H9 (cell line): ENCODE data around the gene RTN1. TPM values are rescaled to one million over a fixed set of nuclear protein-coding genes. Genes with fewer than 3 reads are reported as not detected.

ENCODE experiments used
- DNase-seq: peaks from one replicate; pipeline ENCODE4 v3.0.0-alpha.2; 2017
- H2AFZ ChIP-seq: one replicate; pipeline ENCODE4 v1.6.1; 2013; ENCODE audit warnings: mild to moderate bottlenecking, low read length, control low read depth, moderate library complexity
- H2AK5ac ChIP-seq: 2 replicates; pipeline ENCODE4 v1.6.1; 2013; ENCODE audit warnings: low read length, control low read depth, mixed read lengths; ENCODE audit not compliant: insufficient read length
- H2BK120ac ChIP-seq: one replicate; pipeline ENCODE4 v1.6.1; 2013; ENCODE audit warnings: low read depth, mild to moderate bottlenecking, low read length, control low read depth, inconsistent platforms; ENCODE audit not compliant: poor library complexity, severe bottlenecking
- H2BK12ac ChIP-seq: 2 replicates; pipeline ENCODE4 v1.6.1; 2013; ENCODE audit warnings: low read length, control low read depth, mixed read lengths, low read depth; ENCODE audit not compliant: insufficient read length
- H2BK15ac ChIP-seq: 2 replicates; pipeline ENCODE4 v1.6.1; 2013; ENCODE audit warnings: low read depth, low read length, control low read depth
- H2BK20ac ChIP-seq: one replicate; pipeline ENCODE4 v1.6.1; 2013; ENCODE audit warnings: low read depth, mild to moderate bottlenecking, low read length, control low read depth, inconsistent platforms; ENCODE audit not compliant: poor library complexity, severe bottlenecking
- H2BK5ac ChIP-seq: 2 replicates; pipeline ENCODE4 v1.6.1; 2013; ENCODE audit warnings: low read length, control low read depth, mixed read lengths; ENCODE audit not compliant: insufficient read length
- H3K14ac ChIP-seq: 2 replicates; pipeline ENCODE4 v1.6.1; 2013; ENCODE audit warnings: low read length, control low read depth; ENCODE audit not compliant: insufficient read depth
- H3K18ac ChIP-seq: 2 replicates; pipeline ENCODE4 v1.6.1; 2013; ENCODE audit warnings: low read depth, mild to moderate bottlenecking, mixed read lengths, low read length, control low read depth; ENCODE audit not compliant: insufficient read length
- H3K23ac ChIP-seq: 2 replicates; pipeline ENCODE4 v1.6.1; 2013; ENCODE audit warnings: low read length, control low read depth, mixed read lengths, low read depth; ENCODE audit not compliant: insufficient read length
- H3K23me2 ChIP-seq: 2 replicates; pipeline ENCODE4 v1.6.1; 2013; ENCODE audit warnings: low read depth, mild to moderate bottlenecking, mixed read lengths, low read length, control low read depth; ENCODE audit not compliant: insufficient read length, poor library complexity, severe bottlenecking
- H3K27ac ChIP-seq: 2 replicates; pipeline ENCODE4 v1.5.1; 2013; ENCODE audit warnings: low read length, control low read depth, mixed read lengths, low read depth; ENCODE audit not compliant: insufficient read length
- H3K27me3 ChIP-seq: 2 replicates; pipeline ENCODE4 v1.6.1; 2013; ENCODE audit warnings: low read length, control low read depth, inconsistent platforms; ENCODE audit not compliant: insufficient read depth
- H3K4ac ChIP-seq: 2 replicates; pipeline ENCODE4 v1.6.1; 2013; ENCODE audit warnings: low read depth, mild to moderate bottlenecking, control low read depth, inconsistent platforms, low read length, moderate library complexity
- H3K4me1 ChIP-seq: 2 replicates; pipeline ENCODE4 v1.6.1; 2013; ENCODE audit warnings: low read length, control low read depth, inconsistent platforms; ENCODE audit not compliant: insufficient read depth
- H3K4me2 ChIP-seq: 2 replicates; pipeline ENCODE4 v1.6.1; 2013; ENCODE audit warnings: low read length, control low read depth, mixed read lengths; ENCODE audit not compliant: insufficient read length, insufficient read depth
- H3K56ac ChIP-seq: 2 replicates; pipeline ENCODE4 v1.6.1; 2013; ENCODE audit warnings: low read depth, mild to moderate bottlenecking, mixed read lengths, low read length, control low read depth; ENCODE audit not compliant: insufficient read length
- H3K79me1 ChIP-seq: 2 replicates; pipeline ENCODE4 v1.6.1; 2013; ENCODE audit warnings: low read depth, mild to moderate bottlenecking, moderate library complexity, low read length, control low read depth, inconsistent platforms; ENCODE audit not compliant: insufficient read depth, poor library complexity, severe bottlenecking
- H3K79me2 ChIP-seq: 2 replicates; pipeline ENCODE4 v1.6.1; 2013; ENCODE audit warnings: low read length, control low read depth, inconsistent platforms; ENCODE audit not compliant: insufficient read depth
- H3K9ac ChIP-seq: 2 replicates; pipeline ENCODE4 v1.6.1; 2013; ENCODE audit warnings: low read length, control low read depth, mixed read lengths; ENCODE audit not compliant: insufficient read length; ENCODE audit errors: extremely low read depth
- H3K9me3 ChIP-seq: one replicate; pipeline ENCODE4 v1.6.1; 2013; ENCODE audit warnings: low read depth, low read length, inconsistent platforms; ENCODE audit not compliant: control insufficient read depth
- H3T11ph ChIP-seq: one replicate; pipeline ENCODE4 v1.6.1; 2013; ENCODE audit warnings: mild to moderate bottlenecking, low read length, control low read depth, inconsistent platforms
- H4K20me1 ChIP-seq: one replicate; pipeline ENCODE4 v1.6.1; 2013; ENCODE audit not compliant: control insufficient read depth, insufficient read length, insufficient read depth
- H4K5ac ChIP-seq: 2 replicates; pipeline ENCODE4 v1.6.1; 2013; ENCODE audit warnings: low read depth, mild to moderate bottlenecking, mixed read lengths, low read length, control low read depth; ENCODE audit not compliant: insufficient read length
- H4K8ac ChIP-seq: replicated peaks from 2 replicates; pipeline ENCODE4 v1.6.1; 2013; ENCODE audit warnings: low read length, control low read depth, mixed read lengths, low read depth; ENCODE audit not compliant: insufficient read length
- H4K91ac ChIP-seq: 2 replicates; pipeline ENCODE4 v1.6.1; 2013; ENCODE audit warnings: low read depth, mild to moderate bottlenecking, moderate library complexity, mixed read lengths, low read length, control low read depth; ENCODE audit not compliant: insufficient read length
- H3K27ac Mint-ChIP-seq, 3 experiments: 2 replicates in 2 of 3; 3 replicates in 1 of 3; pipeline ENCODE4 v1.8.0; 2020 to 2021; ENCODE audit warnings: mixed read lengths in 3 of 3, mild to moderate bottlenecking in 1 of 3, moderate library complexity in 1 of 3
- H3K27me3 Mint-ChIP-seq: 2 replicates; pipeline ENCODE4 v1.8.0; 2021; ENCODE audit warnings: low read depth, mild to moderate bottlenecking, moderate library complexity, mixed read lengths
- H3K36me3 Mint-ChIP-seq, 3 experiments: 2 replicates in 2 of 3; 3 replicates in 1 of 3; pipeline ENCODE4 v1.8.0; 2020 to 2021; ENCODE audit warnings: low read depth in 3 of 3, mixed read lengths in 3 of 3; ENCODE audit not compliant: insufficient read depth in 1 of 3
- H3K4me1 Mint-ChIP-seq, 2 experiments: 2 replicates each; pipeline ENCODE4 v1.8.0; 2020; ENCODE audit warnings: mixed read lengths in 2 of 2
- H3K4me3 Mint-ChIP-seq, 2 experiments: 2 replicates in 1 of 2; 3 replicates in 1 of 2; pipeline ENCODE4 v1.8.0; 2020 to 2021; ENCODE audit warnings: mild to moderate bottlenecking in 2 of 2, mixed read lengths in 2 of 2, moderate library complexity in 1 of 2
- H3K9me3 Mint-ChIP-seq, 2 experiments: 2 replicates in 1 of 2; 3 replicates in 1 of 2; pipeline ENCODE4 v1.8.0; 2020; ENCODE audit warnings: mild to moderate bottlenecking in 2 of 2, mixed read lengths in 2 of 2, moderate library complexity in 1 of 2
- WGBS: extraction: QIAGEN DNeasy Blood & Tissue Kit; methylation state at CpG from one replicate; pipeline ENCODE4 v1.1.7; 2013; ENCODE audit warnings: missing lambda C conversion rate, low lambda C conversion rate, mixed read lengths; ENCODE audit not compliant: insufficient read length; ENCODE audit errors: extremely low coverage; 5-methylcytosine and 5-hydroxymethylcytosine counted together
- total RNA-seq: library from RNA; stranded (reverse); gene quantifications from 2 replicates; pipeline ENCODE4 v1.2.1, GENCODE V29; 2021
- TF ChIP-seq, protein P1 (sequence below): fragments of 200-600 bp; sonication (generic); conservative IDR thresholded peaks from 3 replicates; pipeline ENCODE4 v1.8.0; 2021; ENCODE audit warnings: antibody characterized with exemption, mild to moderate bottlenecking

RTN1 gene
- total RNA-seq, 1 experiment from 2014 or later, result 1.8 TPM

DNA sequence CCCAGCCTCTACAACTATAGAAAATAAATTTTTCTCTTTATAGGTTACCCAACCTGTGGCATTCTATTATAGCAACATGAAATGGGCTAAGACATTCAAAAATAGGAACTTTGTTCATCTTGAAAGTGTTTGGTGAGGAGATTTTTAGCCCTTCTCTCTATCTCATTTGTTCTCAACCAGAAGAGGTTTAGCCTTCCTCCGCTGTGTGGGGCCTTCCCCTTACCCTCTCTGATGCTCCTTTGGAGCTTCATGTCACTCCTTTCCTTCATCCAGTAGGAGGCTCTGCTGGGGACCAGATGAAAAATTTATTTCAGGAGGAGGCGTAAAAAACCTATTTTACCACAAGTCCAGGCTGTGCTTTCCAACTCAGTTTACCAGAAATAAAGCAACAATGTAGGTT lies 94.1 kb downstream of the RTN1 start:
- Histone ChIP-seq H3K27me3 (no peaks in the 10 kb centered on the region), H3K14ac (no peak overlapping the region), H3K9me3 (no peaks in the 10 kb centered on the region), H4K8ac (no peak overlapping the region), H3K79me2 (no peaks in the 10 kb centered on the region), H3T11ph (no peak overlapping the region), H3K4me2 (no peak overlapping the region), H2BK15ac (no peak overlapping the region), H4K91ac (no peak overlapping the region), H3K4me1 (no peaks in the 10 kb centered on the region), H3K9ac (no peak overlapping the region), H2BK120ac (no peak overlapping the region), H4K5ac (no peak overlapping the region), H2AFZ (no peak overlapping the region), H2BK12ac (no peak overlapping the region), H2BK20ac (no peak overlapping the region), H2BK5ac (no peak overlapping the region), H3K56ac (no peak overlapping the region), H2AK5ac (no peak overlapping the region), H3K4ac (no peak overlapping the region), H3K18ac (no peak overlapping the region), H3K23ac (no peak overlapping the region), H3K79me1 (no peaks in the 10 kb centered on the region), H3K23me2 (no peaks in the 10 kb centered on the region), H4K20me1 (no peaks in the 10 kb centered on the region), H3K27ac (no peak overlapping the region)
- WGBS, result no CpG with 5 or more reads among the region's 2 CpGs
- H3K36me3 Mint-ChIP-seq, result no peaks in the 10 kb centered on the region
- TF ChIP-seq, protein P1, sequence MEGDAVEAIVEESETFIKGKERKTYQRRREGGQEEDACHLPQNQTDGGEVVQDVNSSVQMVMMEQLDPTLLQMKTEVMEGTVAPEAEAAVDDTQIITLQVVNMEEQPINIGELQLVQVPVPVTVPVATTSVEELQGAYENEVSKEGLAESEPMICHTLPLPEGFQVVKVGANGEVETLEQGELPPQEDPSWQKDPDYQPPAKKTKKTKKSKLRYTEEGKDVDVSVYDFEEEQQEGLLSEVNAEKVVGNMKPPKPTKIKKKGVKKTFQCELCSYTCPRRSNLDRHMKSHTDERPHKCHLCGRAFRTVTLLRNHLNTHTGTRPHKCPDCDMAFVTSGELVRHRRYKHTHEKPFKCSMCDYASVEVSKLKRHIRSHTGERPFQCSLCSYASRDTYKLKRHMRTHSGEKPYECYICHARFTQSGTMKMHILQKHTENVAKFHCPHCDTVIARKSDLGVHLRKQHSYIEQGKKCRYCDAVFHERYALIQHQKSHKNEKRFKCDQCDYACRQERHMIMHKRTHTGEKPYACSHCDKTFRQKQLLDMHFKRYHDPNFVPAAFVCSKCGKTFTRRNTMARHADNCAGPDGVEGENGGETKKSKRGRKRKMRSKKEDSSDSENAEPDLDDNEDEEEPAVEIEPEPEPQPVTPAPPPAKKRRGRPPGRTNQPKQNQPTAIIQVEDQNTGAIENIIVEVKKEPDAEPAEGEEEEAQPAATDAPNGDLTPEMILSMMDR, result 0 out of 3 replicates have a peak, but pooled peaks have one; percentile 10
- no peaks in the 10 kb centered on the region for H3K9me3 Mint-ChIP-seq
- no peak overlapping the region for H3K4me3 Mint-ChIP-seq
- no peak for DNase-seq
- no peak overlapping the region for H3K27ac Mint-ChIP-seq
- H3K4me1 Mint-ChIP-seq, result peaks cover 8 to 14% of the 10 kb centered on the region in 2 experiments
- peaks cover 1% of the 10 kb centered on the region; the same call in 1 of the 2 replicates for H3K27me3 Mint-ChIP-seq
